ENCODE data around the gene HYOU1.
"Not testable (repeated sequence)": the region's sequence is repeated elsewhere in the genome, so short reads cannot be mapped to it uniquely, and the experiment has no call there.

HYOU1 gene

GRCh38 chr11:119084663-119085436 is 27.8 kb upstream of the HYOU1 start, which contains the start of gene HMBS:
Gene HMBS (plus strand): TSS chr11:119084881. CDS start chr11:119085034, 153 bp downstream.
- peak; percentile 92 to 93 for DNase-seq

GRCh38 chr11:119081682-119082260 is 24.8 kb upstream of the HYOU1 start:
- DNase-seq = no peak

GRCh38 chr11:119078675-119079420 is 21.8 kb upstream of the HYOU1 start:
- DNase-seq = no peak

GRCh38 chr11:119077839-119078238 is 20.8 kb upstream of the HYOU1 start:
- no peak for DNase-seq

- DNase-seq = peak; percentile 97
Measured at GRCh38 chr11:119067371-119068222, 10.6 kb upstream of the HYOU1 start, which contains the start of gene VPS11. Gene VPS11 (plus strand): TSS chr11:119067818. CDS start chr11:119067824, 6 bp downstream.

- peak; percentile 54 to 68 for DNase-seq
Measured at GRCh38 chr11:119065369-119065768, 8.4 kb upstream of the HYOU1 start.

GRCh38 chr11:119062779-119063178 is 5.8 kb upstream of the HYOU1 start:
- no peak for DNase-seq

GRCh38 chr11:119061256-119061655 is 4.3 kb upstream of the HYOU1 start:
- DNase-seq = no peak

- not testable (repeated sequence) for DNase-seq
Measured at GRCh38 chr11:119059128-119059527, 2.1 kb upstream of the HYOU1 start.

- peak; percentile 59 to 67 for DNase-seq
Measured at GRCh38 chr11:119056421-119056999, 495 bp downstream of the HYOU1 start.

GRCh38 chr11:119055901-119056300 is 1.1 kb downstream of the HYOU1 start:
- no peak for DNase-seq

- no peak for DNase-seq
Measured at GRCh38 chr11:119054418-119054817, 2.6 kb downstream of the HYOU1 start.

- DNase-seq = no peak
Measured at GRCh38 chr11:119052163-119052814, 4.7 kb downstream of the HYOU1 start.

GRCh38 chr11:119051440-119052162 is 5.4 kb downstream of the HYOU1 start:
- peak; percentile 23 to 35 for DNase-seq

GRCh38 chr11:119049081-119049480 is 7.9 kb downstream of the HYOU1 start:
- DNase-seq = no peak

- no peak for DNase-seq
Measured at GRCh38 chr11:119048644-119049043, 8.4 kb downstream of the HYOU1 start.

GRCh38 chr11:119047205-119047604 is 9.8 kb downstream of the HYOU1 start:
- DNase-seq = no peak

GRCh38 chr11:119046489-119046888 is 10.5 kb downstream of the HYOU1 start:
- no peak for DNase-seq

- DNase-seq = no peak
Measured at GRCh38 chr11:119044708-119045107, 12.3 kb downstream of the HYOU1 start.

- no peak for DNase-seq
Measured at GRCh38 chr11:119042927-119043326, 14.1 kb downstream of the HYOU1 start.

Measured in CD4-positive, alpha-beta T cell treated with Interleukin-1 beta for 1 hour (primary cell).